H1 (cell line): Measurements from ENCODE around the gene SLC37A1. TPM values are rescaled to one million over a fixed set of nuclear protein-coding genes. Genes with fewer than 3 reads are reported as not detected.

ENCODE experiments used
- CTCF ChIA-PET: fragments of 300-600 bp; sonication (Branson Sonifier 250); formaldehyde crosslinking; loops from one replicate; lab custom pipeline; 2021; ENCODE audit not compliant: partially characterized antibody; lab: Charles Lee
- POLR2A ChIA-PET: fragments of 300-600 bp; sonication (Branson Sonifier 250); formaldehyde crosslinking; loops from one replicate; lab custom pipeline; 2021; ENCODE audit warnings: inconsistent platforms; ENCODE audit not compliant: partially characterized antibody; lab: Charles Lee
- DNase-seq, 2 experiments: peaks; one replicate each; pipeline versions ENCODE4 v3.0.0 to v3.0.0-alpha.2; 2010 to 2022; ENCODE audit warnings: low spot score in 2 of 2, low read depth in 1 of 2, mixed read lengths in 1 of 2
- FAIRE-seq: peaks from 2 replicates; lab custom pipeline; 2011; peaks lifted over from hg19 to GRCh38; lab: Jason Lieb, UNC
- H2AFZ ChIP-seq: 2 replicates; pipeline ENCODE4 v1.8.1; 2012; ENCODE audit warnings: low read length, inconsistent platforms
- H2AK5ac ChIP-seq: 2 replicates; pipeline ENCODE4 v1.6.1; 2013; ENCODE audit warnings: low read depth, low read length
- H2BK120ac ChIP-seq: replicated peaks from 2 replicates; pipeline ENCODE3; 2013; ENCODE audit warnings: low read depth, low read length, inconsistent platforms
- H2BK12ac ChIP-seq: 2 replicates; pipeline ENCODE4 v1.6.1; 2013; ENCODE audit warnings: low read depth, low read length
- H2BK15ac ChIP-seq: 2 replicates; pipeline ENCODE4 v1.6.1; 2013; ENCODE audit warnings: low read length
- H2BK20ac ChIP-seq: 2 replicates; pipeline ENCODE4 v1.6.1; 2013; ENCODE audit warnings: low read length
- H2BK5ac ChIP-seq: 2 replicates; pipeline ENCODE4 v1.6.1; 2013; ENCODE audit warnings: low read depth, low read length
- H3K14ac ChIP-seq: 2 replicates; pipeline ENCODE4 v1.6.1; 2013; ENCODE audit warnings: inconsistent platforms; ENCODE audit not compliant: insufficient read length
- H3K18ac ChIP-seq: 2 replicates; pipeline ENCODE4 v1.6.1; 2013; ENCODE audit warnings: low read length; ENCODE audit errors: extremely low read depth
- H3K23ac ChIP-seq: 2 replicates; pipeline ENCODE4 v1.6.1; 2013; ENCODE audit warnings: inconsistent platforms; ENCODE audit not compliant: insufficient read length
- H3K23me2 ChIP-seq: 2 replicates; pipeline ENCODE4 v1.6.1; 2013; ENCODE audit warnings: low read depth, low read length
- H3K27ac ChIP-seq: 2 replicates; pipeline ENCODE4 v1.6.1; 2011; ENCODE audit warnings: low read depth, low read length, inconsistent platforms
- H3K27me3 ChIP-seq, 4 experiments: replicated peaks in 1 of 4; 1 replicate in 1 of 4; 2 replicates in 3 of 4; pipeline versions ENCODE4 v1.6.1 to v1.8.1; 2011 to 2013; ENCODE audit warnings: low read length in 3 of 4, mild to moderate bottlenecking in 3 of 4, inconsistent platforms in 2 of 4, mixed read lengths in 2 of 4, moderate library complexity in 1 of 4; ENCODE audit not compliant: control insufficient read depth in 3 of 4, insufficient read depth in 3 of 4; ENCODE audit errors: extremely low read depth in 1 of 4
- H3K36me3 ChIP-seq, 4 experiments: 2 replicates each; pipeline versions ENCODE4 v1.6.1 to v1.8.1; 2011 to 2013; ENCODE audit warnings: mild to moderate bottlenecking in 4 of 4, low read length in 3 of 4, moderate library complexity in 2 of 4, control low read depth in 1 of 4, inconsistent platforms in 1 of 4; ENCODE audit not compliant: insufficient read depth in 4 of 4, control insufficient read depth in 2 of 4
- H3K4ac ChIP-seq: replicated peaks from 2 replicates; pipeline ENCODE3; 2013; ENCODE audit warnings: low read length, low read depth, mixed read lengths, inconsistent platforms; ENCODE audit not compliant: insufficient read length
- H3K4me1 ChIP-seq, 4 experiments: replicated peaks in 1 of 4; 1 replicate in 1 of 4; 2 replicates in 3 of 4; pipeline versions ENCODE4 v1.6.1 to v1.8.1; 2011 to 2013; ENCODE audit warnings: low read length in 3 of 4, inconsistent platforms in 2 of 4, mixed read lengths in 1 of 4; ENCODE audit not compliant: insufficient read depth in 4 of 4, control insufficient read depth in 3 of 4
- H3K4me2 ChIP-seq, 2 experiments: 2 replicates each; pipeline versions ENCODE4 v1.6.1 to v1.8.1; 2011 to 2013; ENCODE audit warnings: low read depth in 2 of 2, low read length in 2 of 2, control low read depth in 1 of 2, inconsistent platforms in 1 of 2, mild to moderate bottlenecking in 1 of 2; ENCODE audit not compliant: insufficient read depth in 1 of 2
- H3K4me3 ChIP-seq, 4 experiments: fragments of 200-600, 300-600 bp in 1 of 4; sonication (generic), shearing (Covaris generic), sonication (Bioruptor Twin) in 1 of 4; 2 replicates each; pipeline versions ENCODE4 v1.5.1 to v1.8.1; 2011 to 2016; ENCODE audit warnings: low read length in 4 of 4, low read depth in 3 of 4, control low read depth in 2 of 4, inconsistent platforms in 2 of 4, mild to moderate bottlenecking in 2 of 4, mixed read lengths in 1 of 4, moderate library complexity in 1 of 4; ENCODE audit not compliant: insufficient read depth in 2 of 4; ENCODE audit errors: extremely low read depth in 1 of 4
- H3K56ac ChIP-seq: replicated peaks from 2 replicates; pipeline ENCODE3; 2013; ENCODE audit warnings: low read depth, mild to moderate bottlenecking, mixed read lengths, low read length, inconsistent platforms; ENCODE audit not compliant: insufficient read length
- H3K79me1 ChIP-seq: 2 replicates; pipeline ENCODE4 v1.6.1; 2013; ENCODE audit warnings: low read depth, low read length, control low read depth
- H3K79me2 ChIP-seq, 2 experiments: 2 replicates each; pipeline versions ENCODE4 v1.6.1 to v1.8.1; 2012 to 2013; ENCODE audit warnings: low read length in 2 of 2, mild to moderate bottlenecking in 2 of 2, inconsistent platforms in 1 of 2; ENCODE audit not compliant: insufficient read depth in 2 of 2, control insufficient read depth in 1 of 2
- H3K9ac ChIP-seq, 4 experiments: replicated peaks in 1 of 4; 1 replicate in 1 of 4; 2 replicates in 3 of 4; pipeline versions ENCODE4 v1.6.1 to v1.8.1; 2011 to 2013; ENCODE audit warnings: low read depth in 3 of 4, low read length in 3 of 4, control low read depth in 2 of 4, mild to moderate bottlenecking in 2 of 4, moderate library complexity in 2 of 4, inconsistent platforms in 1 of 4; ENCODE audit errors: extremely low read depth in 1 of 4
- H3K9me3 ChIP-seq, 2 experiments: 2 replicates each; pipeline versions ENCODE4 v1.6.1 to v1.8.1; 2012 to 2013; ENCODE audit warnings: mild to moderate bottlenecking in 2 of 2, moderate library complexity in 2 of 2, control low read depth in 1 of 2, inconsistent platforms in 1 of 2, low read depth in 1 of 2, low read length in 1 of 2, mixed read lengths in 1 of 2; ENCODE audit not compliant: insufficient read depth in 2 of 2
- H4K20me1 ChIP-seq, 2 experiments: replicated peaks in 1 of 2; 2 replicates each; pipeline versions ENCODE3 to v1.8.1; 2011 to 2013; ENCODE audit warnings: inconsistent platforms in 2 of 2, low read length in 2 of 2, mild to moderate bottlenecking in 1 of 2; ENCODE audit not compliant: insufficient read depth in 2 of 2, control insufficient read depth in 1 of 2
- H4K5ac ChIP-seq: 2 replicates; pipeline ENCODE4 v1.6.1; 2013; ENCODE audit warnings: low read length, low read depth, mixed read lengths, inconsistent platforms; ENCODE audit not compliant: insufficient read length
- H4K8ac ChIP-seq: 2 replicates; pipeline ENCODE4 v1.8.0; 2013; ENCODE audit warnings: mild to moderate bottlenecking, moderate library complexity, low read length, inconsistent platforms; ENCODE audit not compliant: insufficient read depth; ENCODE audit errors: extremely low read depth
- H4K91ac ChIP-seq: replicated peaks from 2 replicates; pipeline ENCODE3; 2013; ENCODE audit warnings: low read length, mixed read lengths, inconsistent platforms; ENCODE audit not compliant: insufficient read length
- CHD2 ChIP-seq: IDR thresholded peaks from 2 replicates; pipeline ENCODE4 v1.6.1; 2012; ENCODE audit warnings: low read length, improper control_type of control experiment
- KDM5A ChIP-seq: fragments of 200-600 bp; IDR thresholded peaks from 2 replicates; pipeline ENCODE4 v1.7.1; 2012; ENCODE audit warnings: mild to moderate bottlenecking, low read length, inconsistent platforms, mixed read lengths
- RAD21 ChIP-seq, 2 experiments: IDR thresholded peaks in 1 of 2; conservative IDR thresholded peaks in 1 of 2; 2 replicates each; pipeline ENCODE4 v1.6.1; 2011; ENCODE audit warnings: low read depth in 2 of 2, low read length in 2 of 2, improper control_type of control experiment in 1 of 2, inconsistent platforms in 1 of 2, mild to moderate bottlenecking in 1 of 2, moderate library complexity in 1 of 2
- RBBP5 ChIP-seq: IDR thresholded peaks from 2 replicates; pipeline ENCODE4 v1.7.1; 2012; ENCODE audit warnings: low read depth, mild to moderate bottlenecking, inconsistent platforms, low read length, moderate library complexity, borderline replicate concordance
- SAP30 ChIP-seq: fragments of 300-600 bp; sonication (generic); IDR thresholded peaks from 2 replicates; pipeline ENCODE4 v1.7.1; 2012; ENCODE audit warnings: low read length, moderate library complexity, mild to moderate bottlenecking, inconsistent platforms; ENCODE audit not compliant: insufficient read depth, insufficient replicate concordance
- SP1 ChIP-seq: IDR thresholded peaks from 2 replicates; pipeline ENCODE4 v1.6.1; 2011; ENCODE audit warnings: low read depth, low read length
- SRF ChIP-seq: IDR thresholded peaks from 2 replicates; pipeline ENCODE4 v1.6.1; 2011; ENCODE audit warnings: mild to moderate bottlenecking, low read depth, low read length, moderate library complexity
- TAF7 ChIP-seq: optimal IDR thresholded peaks from 2 replicates; pipeline ENCODE3; 2011; ENCODE audit warnings: low read depth, mild to moderate bottlenecking, inconsistent platforms, low read length, moderate library complexity, borderline replicate concordance
- YY1 ChIP-seq: IDR thresholded peaks from 2 replicates; pipeline ENCODE4 v1.6.1; 2011; ENCODE audit warnings: low read depth, mild to moderate bottlenecking, low read length
- WGBS, 2 experiments: shearing (Covaris generic) in 1 of 2; methylation state at CpG; one replicate each; pipeline versions ENCODE4 v1.1.6 to v1.1.7; 2013 to 2015; ENCODE audit warnings: low lambda C conversion rate in 2 of 2, mixed read lengths in 2 of 2, inconsistent platforms in 1 of 2, low coverage in 1 of 2, missing lambda C conversion rate in 1 of 2; ENCODE audit not compliant: insufficient replicate concordance in 2 of 2, insufficient coverage in 1 of 2, insufficient read length in 1 of 2; ENCODE audit errors: extremely low coverage in 1 of 2, missing lambda C conversion rate in 1 of 2; 5-methylcytosine and 5-hydroxymethylcytosine counted together
- polyA plus RNA-seq, 7 experiments: library from polyadenylated mRNA; depleted of rRNA in 3 of 7; stranded (reverse) in 5 of 7; unstranded in 2 of 7; fragments of >200 nt in 5 of 7; fragments of 200-250 nt in 2 of 7; gene quantifications; 1 replicate in 5 of 7; 2 replicates in 1 of 7; 4 replicates in 1 of 7; pipeline versions ENCODE4 v1.2.1 to v1.2.3, GENCODE V29; 2011 to 2013; ENCODE audit warnings: missing spikeins in 2 of 7, mixed read lengths in 2 of 7
- total RNA-seq: library from RNA; stranded (reverse); fragmentation: NEBNext Ultra II Directional; extraction: Animal tissue kit (Norgen Biotek cat#: 25700); gene quantifications from 2 replicates; pipeline ENCODE4 v1.2.1, GENCODE V29; 2021

SLC37A1 gene
- total and polyA plus RNA-seq, 2 of the 8 experiments (the other 6 are each of a cell fraction or from before 2014, with no cell fraction given) = 15.6 to 30.9 TPM

DNA sequence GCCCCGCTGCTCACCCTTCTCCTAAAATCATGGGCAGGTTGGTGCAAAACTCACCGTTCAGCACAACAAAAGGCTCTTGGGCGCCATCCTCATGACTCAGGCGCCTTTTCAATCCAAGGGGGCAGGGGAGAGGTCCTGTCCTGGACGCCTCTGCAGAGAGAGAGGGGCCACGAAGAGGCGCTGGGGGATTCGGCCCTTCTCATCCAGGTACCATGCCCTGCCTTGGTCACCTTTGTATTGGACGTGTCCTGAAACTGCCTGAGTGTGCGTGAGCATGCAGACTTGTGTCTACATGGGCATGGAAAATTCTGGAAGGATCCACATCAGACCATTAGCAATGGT is 53.5 kb downstream of the SLC37A1 start:
- CTCF ChIA-PET = interaction anchor here (2.2 kb wide), 1 partner anchor 13 kb away, joined by 7 read pairs; no protein-coding TSS in a partner anchor
- Histone ChIP-seq H4K8ac (no peak overlapping the region), H2BK20ac (no peak overlapping the region), H2BK5ac (no peak overlapping the region), H3K4ac (no peak overlapping the region), H3K27ac (no peak overlapping the region), H3K4me1 (no peaks in the 10 kb centered on the region), H4K20me1 (peaks cover 2% of the 10 kb centered on the region in 2 experiments), H4K91ac (no peak overlapping the region), H3K9ac (no peak overlapping the region), H3K56ac (no peak overlapping the region), H3K36me3 (peaks cover 1 to 10% (median 2%) of the 10 kb centered on the region in 4 experiments; a peak in 4 of 8 replicates), H2BK15ac (no peak overlapping the region), H3K4me2 (no peak overlapping the region), H3K9me3 (no peaks in the 10 kb centered on the region), H3K4me3 (no peak overlapping the region)
- POLR2A ChIA-PET = no interaction called here
- 81% methylated on average over 10 of the region's 10 CpGs; no CpG with 5 or more reads in 1 of the 2 experiments for WGBS, 2 experiments
- FAIRE-seq = no peak
- no peak for TF ChIP-seq SRF
- TF ChIP-seq RAD21 (IDR thresholded peaks at IDR 0.05 in 1 of 2, conservative IDR thresholded peaks at IDR 0.05 in 1 of 2; ENCODE audit: low read depth in 2 of 2, low read length in 2 of 2) = no peak
- TF ChIP-seq RBBP5 = no peak
- no peak for TF ChIP-seq YY1
- TF ChIP-seq SAP30 = no peak
- TF ChIP-seq CHD2 = no peak
- TF ChIP-seq KDM5A = no peak
- no peak for TF ChIP-seq TAF7
- TF ChIP-seq SP1 = no peak
- TF ChIP-seq, all 59 proteins: peak for 0
- Histone ChIP-seq H3K23me2 (no peaks in the 10 kb centered on the region), H3K18ac (no peak overlapping the region), H2AFZ (no peak overlapping the region), H4K5ac (no peak overlapping the region), H2AK5ac (no peak overlapping the region), H3K79me2 (no peaks in the 10 kb centered on the region), H3K14ac (no peak overlapping the region), H3K27me3 (no peaks in the 10 kb centered on the region), H2BK120ac (no peak overlapping the region), H2BK12ac (no peak overlapping the region), H3K23ac (no peak overlapping the region), H3K79me1 (no peaks in the 10 kb centered on the region)
- no peak for DNase-seq
